Measurements from ENCODE around the gene CPED1.

Gene CPED1

GRCh38 chr7:121043314-121044234, 55.1 kb downstream of the CPED1 start:
- H3K27ac ChIP-seq: no peak overlapping the region

GRCh38 chr7:121045090-121045489, 56.6 kb downstream of the CPED1 start:
- TF ChIP-seq ZFX (IDR thresholded peaks at IDR 0.05) (no peak), CTCF (conservative IDR thresholded peaks at IDR 0.05) (no peak)
- H3K27ac ChIP-seq: no peak overlapping the region

More at GRCh38 chr7:121043314-121044234, 55.1 kb downstream of the CPED1 start:
- TF ChIP-seq ZFX (IDR thresholded peaks at IDR 0.05) (no peak), CTCF (conservative IDR thresholded peaks at IDR 0.05) (no peak)

GRCh38 chr7:121046009-121046408, 57.5 kb downstream of the CPED1 start:
- no peak for TF ChIP-seq CTCF (conservative IDR thresholded peaks at IDR 0.05)
- TF ChIP-seq ZFX (IDR thresholded peaks at IDR 0.05): no peak
- no peak overlapping the region for H3K27ac ChIP-seq

- H3K27ac ChIP-seq: no peak overlapping the region
- TF ChIP-seq ZFX (IDR thresholded peaks at IDR 0.05) (no peak), CTCF (conservative IDR thresholded peaks at IDR 0.05) (no peak)
These were observed 58.5 kb downstream of the CPED1 start for GRCh38 chr7:121046893-121047468.

GRCh38 chr7:121048195-121048594, 59.7 kb downstream of the CPED1 start:
- H3K27ac ChIP-seq: peak overlapping the region; percentile 41
- no peak for TF ChIP-seq ZFX (IDR thresholded peaks at IDR 0.05)
- no peak for TF ChIP-seq CTCF (conservative IDR thresholded peaks at IDR 0.05)

- peak overlapping the region; percentile 19; the same call in 1 of the 2 replicates for H3K27ac ChIP-seq
- no peak for TF ChIP-seq CTCF (conservative IDR thresholded peaks at IDR 0.05)
- TF ChIP-seq ZFX (IDR thresholded peaks at IDR 0.05): no peak
These were observed 60.7 kb downstream of the CPED1 start for GRCh38 chr7:121049028-121049791.

All from C4-2B (cell line).